WTC11 (cell line): Measurements from ENCODE around the gene FARP2. TPM values are rescaled to one million over a fixed set of nuclear protein-coding genes. Genes with fewer than 3 reads are reported as not detected.

Experiments used
- ATAC-seq: fragments of 200-7000 bp; cut with Tn5 transposase; 2 replicates; pipeline ENCODE4 v1.10.0; 2021; ENCODE audit warnings: mild to moderate bottlenecking, moderate library complexity
- CTCF ChIA-PET: fragments of 300-600 bp; sonication (Branson Sonifier 250); formaldehyde crosslinking; loops from one replicate; lab custom pipeline; 2021; ENCODE audit warnings: antibody characterized with exemption; lab: Charles Lee
- POLR2A ChIA-PET: fragments of 350-600 bp; sonication (Branson Sonifier 250); formaldehyde crosslinking; loops from one replicate; lab custom pipeline; 2021; ENCODE audit warnings: antibody characterized with exemption; lab: Charles Lee
- DNase-seq: peaks from one replicate; pipeline ENCODE4 v3.0.0; 2021; ENCODE audit warnings: low spot score
- H3K27ac Mint-ChIP-seq: 2 replicates; pipeline ENCODE4 v1.8.0; 2021; ENCODE audit warnings: mixed read lengths
- H3K27me3 Mint-ChIP-seq: 2 replicates; pipeline ENCODE4 v1.8.0; 2021; ENCODE audit warnings: low read depth, mild to moderate bottlenecking, moderate library complexity, mixed read lengths
- H3K36me3 Mint-ChIP-seq: 2 replicates; pipeline ENCODE4 v1.8.0; 2021; ENCODE audit warnings: mixed read lengths
- H3K4me1 Mint-ChIP-seq: 2 replicates; pipeline ENCODE4 v1.8.0; 2022; ENCODE audit warnings: mixed read lengths
- H3K4me3 Mint-ChIP-seq: 2 replicates; pipeline ENCODE4 v1.8.0; 2021; ENCODE audit warnings: mild to moderate bottlenecking, moderate library complexity, mixed read lengths
- H3K9me3 Mint-ChIP-seq: 2 replicates; pipeline ENCODE4 v1.8.0; 2021; ENCODE audit warnings: mixed read lengths
- E2F5 ChIP-seq: sonication (generic); formaldehyde crosslinking; IDR thresholded peaks from 2 replicates; pipeline ENCODE4 v1.8.1; 2022; ENCODE audit warnings: mild to moderate bottlenecking, moderate library complexity, missing genetic modification reagents
- ETV6 ChIP-seq: sonication (generic); formaldehyde crosslinking; IDR thresholded peaks from 2 replicates; pipeline ENCODE4 v1.8.1; 2022; ENCODE audit warnings: mild to moderate bottlenecking, missing genetic modification reagents
- FOXK1 ChIP-seq: sonication (generic); formaldehyde crosslinking; IDR thresholded peaks from 2 replicates; pipeline ENCODE4 v1.8.0; 2022; ENCODE audit warnings: mild to moderate bottlenecking, moderate library complexity, missing genetic modification reagents
- MYBL2 ChIP-seq: sonication (generic); formaldehyde crosslinking; IDR thresholded peaks from 2 replicates; pipeline ENCODE4 v1.8.1; 2023; ENCODE audit warnings: mild to moderate bottlenecking, moderate library complexity, missing genetic modification reagents
- TCF7 ChIP-seq: sonication (generic); formaldehyde crosslinking; IDR thresholded peaks from 2 replicates; pipeline ENCODE4 v1.8.0; 2022; ENCODE audit warnings: mild to moderate bottlenecking, low read depth, missing genetic modification reagents, moderate library complexity
- USF2 ChIP-seq: sonication (generic); formaldehyde crosslinking; IDR thresholded peaks from 2 replicates; pipeline ENCODE4 v1.8.1; 2023; ENCODE audit warnings: mild to moderate bottlenecking, missing genetic modification reagents, moderate library complexity
- ZBTB21 ChIP-seq: sonication (generic); formaldehyde crosslinking; IDR thresholded peaks from 2 replicates; pipeline ENCODE4 v1.8.1; 2023; ENCODE audit warnings: mild to moderate bottlenecking, missing genetic modification reagents, borderline replicate concordance
- ZBTB43 ChIP-seq: sonication (generic); formaldehyde crosslinking; IDR thresholded peaks from 2 replicates; pipeline ENCODE4 v1.8.1; 2023; ENCODE audit warnings: mild to moderate bottlenecking, missing genetic modification reagents
- ZNF263 ChIP-seq: sonication (generic); formaldehyde crosslinking; IDR thresholded peaks from 2 replicates; pipeline ENCODE4 v1.8.1; 2022; ENCODE audit warnings: low read depth, mild to moderate bottlenecking, moderate library complexity, missing genetic modification reagents
- ZNF512 ChIP-seq: sonication (generic); formaldehyde crosslinking; IDR thresholded peaks from 2 replicates; pipeline ENCODE4 v1.8.1; 2022; ENCODE audit warnings: missing genetic modification reagents, borderline replicate concordance
- ZNF532 ChIP-seq: fragments of 250-450 bp; sonication (Bioruptor Pico); IDR thresholded peaks from 2 replicates; pipeline ENCODE4 v1.9.0; 2021; ENCODE audit warnings: mild to moderate bottlenecking, borderline replicate concordance
- total RNA-seq: library from RNA; stranded (reverse); gene quantifications from 3 replicates; pipeline ENCODE4 v1.2.3, GENCODE V29; 2021
- TF ChIP-seq, protein P1 (sequence below): fragments of 250-450 bp; sonication (Bioruptor Pico); IDR thresholded peaks from 2 replicates; pipeline ENCODE4 v1.8.0; 2021; ENCODE audit warnings: mild to moderate bottlenecking
- TF ChIP-seq, protein P2 (sequence below): sonication (generic); formaldehyde crosslinking; IDR thresholded peaks from 2 replicates; pipeline ENCODE4 v1.8.1; 2023; ENCODE audit warnings: mild to moderate bottlenecking, moderate library complexity, missing genetic modification reagents
- TF ChIP-seq, protein P3 (sequence below): sonication (generic); formaldehyde crosslinking; IDR thresholded peaks from 2 replicates; pipeline ENCODE4 v1.8.1; 2023; ENCODE audit warnings: mild to moderate bottlenecking, missing genetic modification reagents, borderline replicate concordance
- TF ChIP-seq, protein P4 (sequence below): fragments of 250-450 bp; sonication (Bioruptor Pico); IDR thresholded peaks from 2 replicates; pipeline ENCODE4 v1.9.0; 2021; ENCODE audit warnings: moderate library complexity, mild to moderate bottlenecking, inconsistent platforms, borderline replicate concordance

Gene FARP2
- total RNA-seq, 1 experiment from 2014 or later, result 37.8 TPM

DNA sequence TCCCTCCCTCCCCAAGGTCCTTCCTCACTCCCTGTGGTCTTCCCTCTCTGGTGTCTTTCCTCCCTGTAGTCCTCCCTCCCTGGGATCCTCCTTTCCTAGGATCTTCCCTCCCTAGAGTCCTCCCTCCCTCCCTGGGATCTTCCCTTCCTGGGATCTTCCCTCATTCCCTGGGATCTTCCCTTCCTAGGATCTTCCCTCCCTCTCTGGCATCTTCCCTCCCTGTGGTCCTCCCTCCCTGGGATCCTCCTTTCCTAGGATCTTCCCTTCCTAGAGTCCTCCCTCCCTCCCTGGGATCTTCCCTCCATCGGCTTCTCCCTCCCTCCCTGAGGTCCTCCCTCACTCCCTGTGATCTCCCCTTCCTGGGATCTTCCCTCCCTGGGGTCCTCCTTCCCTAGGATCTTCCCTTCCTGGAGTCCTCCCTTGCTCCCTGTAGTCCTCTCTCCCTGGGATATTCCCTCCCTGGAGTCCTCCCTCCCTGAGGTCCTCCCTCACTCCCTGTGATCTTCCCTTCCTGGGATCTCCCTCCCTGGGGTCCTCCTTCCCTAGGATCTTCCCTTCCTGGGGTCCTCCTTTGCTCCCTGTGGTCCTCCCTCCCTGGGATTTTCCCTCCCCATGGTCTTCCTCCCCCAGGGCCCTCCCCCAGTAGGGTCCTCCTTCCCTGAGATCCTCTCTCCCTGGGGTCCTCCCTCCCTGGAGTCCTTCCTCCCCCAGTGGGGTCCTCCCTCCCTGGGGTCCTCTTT lies 129.3 kb downstream of the FARP2 start:
- CTCF ChIA-PET, result interaction anchor here (0.6 to 0.8 kb wide), 2 partner anchors 56 to 634 kb away, joined by 5 to 8 read pairs; no protein-coding TSS in a partner anchor
- no peak overlapping the region for H3K4me3 Mint-ChIP-seq
- no peaks in the 10 kb centered on the region for H3K36me3 Mint-ChIP-seq
- DNase-seq (no peak), ATAC-seq (no peak)
- no peak overlapping the region for H3K27ac Mint-ChIP-seq
- TF ChIP-seq ETV6, result no peak
- no peak for TF ChIP-seq ZBTB21
- no peak for TF ChIP-seq TCF7 (CRISPR knock-in tag)
- TF ChIP-seq ZNF512 (CRISPR knock-in tag), result no peak
- TF ChIP-seq E2F5 (CRISPR knock-in tag), result no peak
- peak; percentile 65 for TF ChIP-seq ZNF263 (CRISPR knock-in tag)
- 0 out of 2 replicates have a peak, but pooled peaks cover 2% of the 10 kb centered on the region for H3K9me3 Mint-ChIP-seq
- POLR2A ChIA-PET, result interaction anchor here (0.6 kb wide), 1 partner anchor 11 kb away, joined by 4 read pairs; no protein-coding TSS in a partner anchor
- no peaks in the 10 kb centered on the region for H3K4me1 Mint-ChIP-seq
- H3K27me3 Mint-ChIP-seq, result no peaks in the 10 kb centered on the region

DNA sequence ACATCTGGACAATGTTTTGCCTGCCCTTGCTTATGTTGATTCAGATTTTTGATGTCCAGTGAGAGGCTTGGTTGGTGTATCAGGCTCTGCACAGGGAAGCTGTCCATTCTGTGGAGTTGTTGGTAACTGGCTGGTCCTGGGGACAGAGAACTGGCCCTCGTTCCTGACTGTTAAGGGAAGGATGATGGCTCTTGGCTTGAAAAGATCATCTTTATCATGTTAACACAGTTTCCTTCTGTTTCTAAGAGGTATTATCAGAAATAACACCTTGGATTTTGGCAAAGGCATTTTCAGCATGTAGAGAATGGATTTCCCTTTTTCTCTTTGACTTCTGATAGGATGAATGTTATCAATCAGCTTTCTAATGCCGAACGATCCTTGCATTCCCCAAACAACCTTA lies 133.0 kb downstream of the FARP2 start:
- H3K27ac Mint-ChIP-seq, result no peak overlapping the region
- H3K4me3 Mint-ChIP-seq, result no peak overlapping the region
- TF ChIP-seq, protein P1, sequence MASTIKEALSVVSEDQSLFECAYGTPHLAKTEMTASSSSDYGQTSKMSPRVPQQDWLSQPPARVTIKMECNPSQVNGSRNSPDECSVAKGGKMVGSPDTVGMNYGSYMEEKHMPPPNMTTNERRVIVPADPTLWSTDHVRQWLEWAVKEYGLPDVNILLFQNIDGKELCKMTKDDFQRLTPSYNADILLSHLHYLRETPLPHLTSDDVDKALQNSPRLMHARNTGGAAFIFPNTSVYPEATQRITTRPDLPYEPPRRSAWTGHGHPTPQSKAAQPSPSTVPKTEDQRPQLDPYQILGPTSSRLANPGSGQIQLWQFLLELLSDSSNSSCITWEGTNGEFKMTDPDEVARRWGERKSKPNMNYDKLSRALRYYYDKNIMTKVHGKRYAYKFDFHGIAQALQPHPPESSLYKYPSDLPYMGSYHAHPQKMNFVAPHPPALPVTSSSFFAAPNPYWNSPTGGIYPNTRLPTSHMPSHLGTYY, result no peak
- TF ChIP-seq USF2 (CRISPR knock-in tag) (no peak), ZBTB43 (CRISPR knock-in tag) (no peak), ZNF532 (CRISPR knock-in tag) (no peak), MYBL2 (CRISPR knock-in tag) (no peak), FOXK1 (no peak)
- TF ChIP-seq, protein P2, sequence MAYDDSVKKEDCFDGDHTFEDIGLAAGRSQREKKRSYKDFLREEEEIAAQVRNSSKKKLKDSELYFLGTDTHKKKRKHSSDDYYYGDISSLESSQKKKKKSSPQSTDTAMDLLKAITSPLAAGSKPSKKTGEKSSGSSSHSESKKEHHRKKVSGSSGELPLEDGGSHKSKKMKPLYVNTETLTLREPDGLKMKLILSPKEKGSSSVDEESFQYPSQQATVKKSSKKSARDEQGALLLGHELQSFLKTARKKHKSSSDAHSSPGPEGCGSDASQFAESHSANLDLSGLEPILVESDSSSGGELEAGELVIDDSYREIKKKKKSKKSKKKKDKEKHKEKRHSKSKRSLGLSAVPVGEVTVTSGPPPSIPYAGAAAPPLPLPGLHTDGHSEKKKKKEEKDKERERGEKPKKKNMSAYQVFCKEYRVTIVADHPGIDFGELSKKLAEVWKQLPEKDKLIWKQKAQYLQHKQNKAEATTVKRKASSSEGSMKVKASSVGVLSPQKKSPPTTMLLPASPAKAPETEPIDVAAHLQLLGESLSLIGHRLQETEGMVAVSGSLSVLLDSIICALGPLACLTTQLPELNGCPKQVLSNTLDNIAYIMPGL, result no peak
- TF ChIP-seq, protein P3, sequence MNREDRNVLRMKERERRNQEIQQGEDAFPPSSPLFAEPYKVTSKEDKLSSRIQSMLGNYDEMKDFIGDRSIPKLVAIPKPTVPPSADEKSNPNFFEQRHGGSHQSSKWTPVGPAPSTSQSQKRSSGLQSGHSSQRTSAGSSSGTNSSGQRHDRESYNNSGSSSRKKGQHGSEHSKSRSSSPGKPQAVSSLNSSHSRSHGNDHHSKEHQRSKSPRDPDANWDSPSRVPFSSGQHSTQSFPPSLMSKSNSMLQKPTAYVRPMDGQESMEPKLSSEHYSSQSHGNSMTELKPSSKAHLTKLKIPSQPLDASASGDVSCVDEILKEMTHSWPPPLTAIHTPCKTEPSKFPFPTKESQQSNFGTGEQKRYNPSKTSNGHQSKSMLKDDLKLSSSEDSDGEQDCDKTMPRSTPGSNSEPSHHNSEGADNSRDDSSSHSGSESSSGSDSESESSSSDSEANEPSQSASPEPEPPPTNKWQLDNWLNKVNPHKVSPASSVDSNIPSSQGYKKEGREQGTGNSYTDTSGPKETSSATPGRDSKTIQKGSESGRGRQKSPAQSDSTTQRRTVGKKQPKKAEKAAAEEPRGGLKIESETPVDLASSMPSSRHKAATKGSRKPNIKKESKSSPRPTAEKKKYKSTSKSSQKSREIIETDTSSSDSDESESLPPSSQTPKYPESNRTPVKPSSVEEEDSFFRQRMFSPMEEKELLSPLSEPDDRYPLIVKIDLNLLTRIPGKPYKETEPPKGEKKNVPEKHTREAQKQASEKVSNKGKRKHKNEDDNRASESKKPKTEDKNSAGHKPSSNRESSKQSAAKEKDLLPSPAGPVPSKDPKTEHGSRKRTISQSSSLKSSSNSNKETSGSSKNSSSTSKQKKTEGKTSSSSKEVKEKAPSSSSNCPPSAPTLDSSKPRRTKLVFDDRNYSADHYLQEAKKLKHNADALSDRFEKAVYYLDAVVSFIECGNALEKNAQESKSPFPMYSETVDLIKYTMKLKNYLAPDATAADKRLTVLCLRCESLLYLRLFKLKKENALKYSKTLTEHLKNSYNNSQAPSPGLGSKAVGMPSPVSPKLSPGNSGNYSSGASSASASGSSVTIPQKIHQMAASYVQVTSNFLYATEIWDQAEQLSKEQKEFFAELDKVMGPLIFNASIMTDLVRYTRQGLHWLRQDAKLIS (CRISPR knock-in tag), result no peak
- TF ChIP-seq, protein P4, sequence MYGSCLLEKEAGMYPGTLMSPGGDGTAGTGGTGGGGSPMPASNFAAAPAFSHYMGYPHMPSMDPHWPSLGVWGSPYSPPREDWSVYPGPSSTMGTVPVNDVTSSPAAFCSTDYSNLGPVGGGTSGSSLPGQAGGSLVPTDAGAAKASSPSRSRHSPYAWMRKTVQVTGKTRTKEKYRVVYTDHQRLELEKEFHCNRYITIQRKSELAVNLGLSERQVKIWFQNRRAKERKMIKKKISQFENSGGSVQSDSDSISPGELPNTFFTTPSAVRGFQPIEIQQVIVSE, result no peak
- ATAC-seq (no peak), DNase-seq (no peak)
- no peaks in the 10 kb centered on the region for H3K27me3 Mint-ChIP-seq
- peaks cover 2% of the 10 kb centered on the region; the same call in 1 of the 2 replicates for H3K4me1 Mint-ChIP-seq
- H3K9me3 Mint-ChIP-seq, result 0 out of 2 replicates have a peak, but pooled peaks cover 2% of the 10 kb centered on the region
- CTCF ChIA-PET, result no interaction called here
- POLR2A ChIA-PET, result no interaction called here
- peaks cover 5% of the 10 kb centered on the region; the same call in 1 of the 2 replicates for H3K36me3 Mint-ChIP-seq
